GM21381 (cell line): ENCODE measurements around the gene PRKCE.

Source experiments
- ATAC-seq: cut with Tn5 transposase; IDR thresholded peaks from one replicate; pipeline ENCODE4 v1.9.1; 2021; ENCODE audit warnings: mild to moderate bottlenecking, moderate library complexity; ENCODE audit not compliant: unreplicated experiment

PRKCE gene

DNA sequence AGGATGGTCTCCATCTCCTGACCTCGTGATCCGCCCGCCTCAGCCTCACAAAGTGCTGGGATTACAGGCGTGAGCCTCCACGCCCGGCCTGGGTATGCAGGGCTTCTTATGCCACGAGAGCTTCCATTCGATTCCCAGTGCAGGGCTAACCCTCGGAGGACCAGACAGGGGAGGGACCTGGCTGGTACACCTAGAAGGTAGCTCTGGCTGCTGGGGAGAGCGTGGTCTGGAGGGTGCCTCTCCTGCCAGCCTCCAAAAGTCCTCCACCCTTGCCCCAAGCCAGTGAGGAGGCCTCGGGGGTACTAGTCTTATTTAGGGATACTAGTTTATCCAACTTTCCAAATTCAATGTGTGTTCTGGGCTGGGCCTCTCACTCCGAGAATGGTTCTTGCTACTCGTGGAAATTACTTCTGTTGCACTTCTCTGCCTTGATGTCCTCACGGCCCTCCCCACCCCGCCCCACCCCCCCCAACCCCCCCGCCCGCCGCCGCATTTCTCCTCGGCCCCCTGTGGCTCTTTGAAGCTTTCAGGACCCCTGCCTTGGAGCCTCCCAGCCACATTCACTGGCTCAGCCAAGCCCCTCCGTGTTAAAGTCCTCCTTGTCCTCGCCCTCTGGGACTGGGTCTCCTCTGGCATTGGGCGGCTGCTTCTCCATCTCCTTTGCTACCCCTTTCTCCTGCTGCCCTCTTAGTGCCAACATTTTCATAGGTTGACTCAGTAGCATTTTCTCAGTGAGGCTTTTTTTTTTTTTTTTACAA lies 502.7 kb downstream of the PRKCE start:
- no peak for ATAC-seq

DNA sequence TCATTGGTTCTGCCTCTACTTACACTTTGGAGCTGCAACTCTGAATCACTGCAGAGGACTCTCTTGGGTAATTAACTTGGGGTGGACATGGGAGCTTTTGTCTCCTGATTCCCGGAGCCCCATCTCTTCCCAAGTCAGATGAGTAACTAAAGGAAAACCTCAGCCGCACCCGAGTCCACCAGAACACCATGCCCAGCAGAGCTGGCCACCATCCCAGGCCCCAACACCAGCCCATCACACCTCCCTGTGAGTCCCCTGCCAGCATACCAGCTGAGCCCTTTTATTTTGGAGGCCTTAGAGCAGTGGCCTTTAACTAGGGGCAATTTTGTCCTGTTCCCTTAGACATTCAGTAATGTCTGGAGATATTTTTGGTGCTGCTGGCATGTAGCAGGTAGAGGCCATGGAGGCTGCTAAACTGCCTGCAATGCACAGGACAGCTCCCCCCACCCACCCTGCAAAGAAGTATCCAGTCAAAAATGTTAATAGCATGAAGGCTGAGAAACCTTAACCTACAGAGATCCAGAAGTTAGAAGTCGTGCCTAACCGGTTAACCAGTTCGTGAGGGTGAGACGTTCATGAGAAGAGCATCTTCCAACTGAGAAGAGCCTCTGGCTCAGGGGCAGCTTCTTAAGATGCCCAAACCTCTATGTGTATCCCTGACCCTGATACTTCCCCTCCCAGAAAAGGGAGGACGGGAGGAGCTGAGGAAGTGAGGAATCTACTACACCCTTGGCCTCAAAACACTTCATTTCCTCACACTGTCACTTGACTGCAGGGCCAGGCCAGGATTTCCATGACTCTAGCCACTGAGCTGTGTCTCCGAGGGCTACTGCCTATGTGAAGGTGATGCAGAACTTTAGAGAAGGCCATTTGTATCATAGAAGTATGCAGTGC lies 505.8 kb downstream of the PRKCE start:
- no peak for ATAC-seq

DNA sequence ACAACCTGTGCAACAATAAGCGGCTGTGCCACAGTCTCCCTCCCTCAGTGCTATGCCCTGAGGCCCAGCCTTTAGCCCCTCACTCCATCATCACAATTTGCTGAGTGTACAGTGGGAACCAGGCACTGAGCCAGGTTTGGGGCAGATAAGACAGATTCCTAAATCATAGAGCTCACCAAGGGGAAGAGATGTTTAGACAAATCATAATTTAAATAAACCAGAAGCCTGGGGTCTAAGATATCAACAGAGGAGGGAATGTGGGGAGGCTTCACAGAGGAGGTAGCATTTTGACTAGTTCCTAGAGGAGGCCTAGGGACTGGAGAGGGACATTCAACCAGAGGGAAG lies 506.5 kb downstream of the PRKCE start:
- no peak for ATAC-seq

DNA sequence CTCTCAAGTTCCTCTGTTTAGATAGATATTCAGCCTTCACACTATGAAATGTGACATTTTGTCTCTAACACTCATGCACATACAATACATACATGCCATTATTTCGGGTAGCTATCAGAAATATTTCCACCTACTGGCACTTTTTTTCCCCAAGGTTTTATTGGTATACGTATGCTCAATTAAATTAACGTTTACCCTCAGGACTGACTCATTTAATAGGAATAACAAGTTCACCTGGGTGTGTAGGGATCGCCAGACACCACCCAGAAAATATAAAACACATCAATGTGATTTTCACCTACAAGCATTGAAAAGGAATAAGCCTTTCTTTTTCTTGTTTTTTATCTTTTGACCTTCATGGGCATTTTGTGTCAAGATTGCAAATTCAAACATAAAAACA lies 507.2 kb downstream of the PRKCE start:
- no peak for ATAC-seq

DNA sequence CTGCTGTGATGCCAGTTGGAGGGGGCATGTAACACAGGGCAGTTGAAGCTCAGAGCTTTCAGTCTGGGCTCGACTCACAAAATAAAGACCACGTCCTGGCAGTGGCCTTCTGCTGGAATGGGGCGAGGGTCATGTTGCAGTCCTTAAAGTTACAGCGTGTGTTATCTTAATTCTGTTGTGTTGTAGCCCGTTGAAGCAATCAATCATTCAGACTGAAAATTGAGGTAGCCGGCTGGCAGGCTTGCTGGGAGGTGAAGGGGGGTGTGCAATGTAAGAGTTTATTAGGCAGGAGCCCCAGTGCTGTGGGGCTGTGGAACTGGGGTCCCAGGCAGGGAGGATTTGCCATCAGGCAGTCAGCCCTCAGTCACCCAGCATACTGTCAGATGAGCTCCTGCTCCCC lies 508.9 kb downstream of the PRKCE start:
- ATAC-seq = no peak

- no peak for ATAC-seq
Measured at GRCh38 chr2:46161315-46161714, 509.8 kb downstream of the PRKCE start.

- no peak for ATAC-seq
Measured at GRCh38 chr2:46161911-46162310, 510.4 kb downstream of the PRKCE start.

GRCh38 chr2:46162329-46163097 lies 511.0 kb downstream of the PRKCE start:
- no peak for ATAC-seq

DNA sequence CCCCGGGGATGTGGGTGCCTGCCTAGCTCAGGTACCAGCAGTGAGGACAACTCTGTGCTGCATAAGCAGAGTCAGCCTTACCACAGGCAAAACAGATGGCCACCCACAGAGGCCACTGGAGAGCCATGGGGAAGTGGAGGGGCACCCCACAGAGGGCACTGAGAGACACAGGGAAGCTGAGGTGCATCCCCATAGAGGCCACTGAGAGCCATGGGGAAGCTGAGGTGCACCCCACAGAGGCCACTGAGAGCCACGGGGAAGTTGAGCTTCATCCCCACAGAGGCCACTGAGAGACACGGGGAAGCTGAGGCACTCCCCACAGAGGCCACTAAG lies 511.6 kb downstream of the PRKCE start:
- no peak for ATAC-seq

DNA sequence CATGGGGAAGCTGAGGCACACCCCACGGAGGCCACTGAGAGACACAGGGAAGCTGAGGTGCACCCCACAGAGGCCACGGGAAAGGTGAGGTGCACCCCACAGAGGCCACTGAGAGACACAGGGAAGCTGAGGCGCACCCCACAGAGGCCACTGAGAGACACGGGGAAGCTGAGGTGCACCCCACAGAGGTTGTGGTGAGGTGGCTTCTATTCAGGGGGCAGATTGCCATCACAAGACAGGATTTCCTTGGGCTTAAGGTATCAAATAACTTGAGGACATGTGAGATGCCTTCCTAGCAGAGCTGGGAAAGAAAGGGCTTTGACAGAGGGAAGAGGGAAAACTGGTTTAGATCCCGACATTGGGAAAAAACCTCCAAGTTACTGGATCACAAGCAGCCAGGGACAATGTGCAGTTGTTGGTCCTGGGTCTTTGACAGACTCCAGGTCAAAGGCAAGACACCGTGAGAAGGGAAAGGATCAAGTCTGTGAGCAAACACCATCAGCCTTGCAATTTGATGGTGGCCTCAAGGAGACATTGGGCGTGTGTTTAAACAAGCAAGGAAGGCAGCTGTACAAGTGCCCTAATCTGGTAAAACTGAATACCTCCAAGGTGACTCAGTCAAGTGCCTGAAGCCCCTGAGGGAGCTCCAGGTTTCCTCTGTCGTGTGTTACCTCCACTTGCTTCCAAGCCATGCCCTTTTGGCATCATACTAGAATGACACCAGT lies 512.5 kb downstream of the PRKCE start:
- ATAC-seq = no peak

- no peak for ATAC-seq
Measured at GRCh38 chr2:46164529-46165301, 513.2 kb downstream of the PRKCE start.

GRCh38 chr2:46165916-46166315 lies 514.4 kb downstream of the PRKCE start:
- ATAC-seq = no peak

GRCh38 chr2:46167406-46167805 lies 515.9 kb downstream of the PRKCE start:
- no peak for ATAC-seq

GRCh38 chr2:46167924-46168323 lies 516.4 kb downstream of the PRKCE start:
- ATAC-seq = no peak

DNA sequence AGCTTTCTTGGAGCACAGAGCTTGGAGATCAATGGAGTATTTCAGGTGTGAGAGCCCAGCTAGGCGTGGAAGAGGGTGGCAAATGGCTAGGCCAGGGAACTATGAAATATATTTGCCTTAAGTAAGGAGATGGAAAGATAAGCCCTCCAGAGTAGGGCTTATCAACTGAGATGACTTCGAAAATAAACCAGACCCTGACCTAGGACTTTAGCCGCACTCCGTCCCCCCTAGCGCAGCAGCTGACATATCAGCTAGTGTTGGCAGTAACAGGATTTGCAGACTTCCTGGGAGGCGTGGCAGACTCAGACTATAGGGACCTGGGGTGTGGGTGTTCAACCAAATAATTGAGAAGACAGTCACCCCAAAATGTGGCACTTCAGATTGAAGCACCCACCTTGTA lies 518.0 kb downstream of the PRKCE start:
- ATAC-seq = no peak

DNA sequence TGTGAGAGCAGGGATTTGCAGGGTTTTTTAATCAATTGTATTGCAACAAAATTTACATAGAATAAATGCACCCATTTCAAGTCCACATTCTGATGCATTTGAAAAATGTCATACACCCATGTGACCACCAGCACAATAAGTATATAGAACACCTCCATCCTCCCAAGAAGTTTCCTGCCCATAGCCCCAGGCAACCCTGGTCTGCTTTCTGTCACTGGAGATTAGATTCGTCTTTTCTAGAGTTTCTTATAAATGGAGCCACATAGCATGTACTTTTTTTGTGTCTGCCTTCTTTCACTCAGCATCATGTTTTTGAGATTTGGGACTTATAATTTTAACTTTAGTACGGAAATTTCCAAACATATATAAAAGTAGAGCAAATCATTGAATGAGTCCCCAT lies 518.6 kb downstream of the PRKCE start:
- no peak for ATAC-seq

DNA sequence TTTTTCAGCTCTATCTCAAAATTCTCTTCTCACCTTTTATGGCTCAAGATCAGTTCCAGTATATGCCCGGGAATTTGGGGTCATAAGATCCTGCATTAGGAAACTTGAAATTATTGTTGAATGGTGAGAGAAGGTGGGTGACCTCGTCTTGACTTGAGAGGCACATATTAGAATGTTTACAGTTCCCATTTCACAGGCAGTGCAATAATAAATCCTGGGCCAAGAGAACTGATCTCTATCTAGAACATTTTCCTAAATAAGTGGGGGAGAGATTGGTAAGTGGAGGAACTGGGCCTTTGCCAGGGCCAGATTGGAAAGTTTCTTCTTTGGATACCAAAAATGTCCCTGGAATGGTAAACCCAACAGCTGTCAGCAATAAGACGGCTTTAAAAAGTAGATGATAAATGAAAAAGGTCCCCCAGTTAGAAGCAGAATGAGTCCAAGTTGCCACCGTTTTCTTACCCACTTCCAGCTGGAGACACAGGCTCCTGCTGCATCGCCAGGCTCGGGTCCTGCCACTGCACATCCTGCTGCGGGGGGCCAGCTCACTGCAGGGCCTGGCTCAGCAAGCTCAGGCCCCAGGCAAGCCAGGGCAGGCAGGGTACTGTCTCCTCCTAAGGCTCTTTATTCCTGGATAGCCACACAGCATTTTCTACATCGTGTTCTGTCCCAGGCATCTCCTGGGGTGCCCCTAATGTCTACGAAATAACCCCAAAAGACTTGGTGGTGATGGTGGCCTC lies 519.3 kb downstream of the PRKCE start:
- ATAC-seq = no peak

DNA sequence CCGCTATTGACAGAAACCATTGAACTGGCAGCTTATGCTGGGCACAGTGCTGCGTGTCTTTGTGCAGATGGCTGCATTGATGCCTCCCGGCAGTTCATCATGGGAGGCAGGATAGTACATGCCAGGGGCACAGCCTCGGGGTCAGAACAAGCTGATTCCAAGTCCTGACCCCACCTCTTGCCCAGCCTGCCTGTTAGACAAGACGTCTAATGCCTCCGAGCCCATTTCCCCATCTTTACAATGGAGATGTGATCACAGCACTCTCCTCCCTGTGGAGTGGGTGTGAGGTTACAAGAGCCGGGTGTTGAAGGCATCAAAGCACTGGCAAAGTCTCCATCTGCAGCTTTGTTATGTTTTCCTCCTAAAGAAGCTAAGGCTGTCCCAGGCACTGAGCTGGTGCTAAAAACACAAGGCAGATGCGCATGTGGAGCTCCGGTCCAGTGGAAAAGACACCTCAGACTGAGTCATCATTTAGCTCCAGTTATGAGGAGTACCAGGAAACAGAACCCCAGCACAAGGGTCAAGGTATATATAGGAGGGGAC lies 520.0 kb downstream of the PRKCE start:
- ATAC-seq = no peak

- no peak for ATAC-seq
Measured at GRCh38 chr2:46171996-46172546, 520.6 kb downstream of the PRKCE start.
